Measurements from ENCODE around the gene TRIM39. TPM values are rescaled to one million over a fixed set of nuclear protein-coding genes. Genes with fewer than 3 reads are reported as not detected.
"Not testable (repeated sequence)": the region's sequence is repeated elsewhere in the genome, so short reads cannot be mapped to it uniquely, and the experiment has no call there.

TRIM39 gene
- total RNA-seq, 2 experiments from 2014 or later = 13.7 to 15.6 TPM

DNA sequence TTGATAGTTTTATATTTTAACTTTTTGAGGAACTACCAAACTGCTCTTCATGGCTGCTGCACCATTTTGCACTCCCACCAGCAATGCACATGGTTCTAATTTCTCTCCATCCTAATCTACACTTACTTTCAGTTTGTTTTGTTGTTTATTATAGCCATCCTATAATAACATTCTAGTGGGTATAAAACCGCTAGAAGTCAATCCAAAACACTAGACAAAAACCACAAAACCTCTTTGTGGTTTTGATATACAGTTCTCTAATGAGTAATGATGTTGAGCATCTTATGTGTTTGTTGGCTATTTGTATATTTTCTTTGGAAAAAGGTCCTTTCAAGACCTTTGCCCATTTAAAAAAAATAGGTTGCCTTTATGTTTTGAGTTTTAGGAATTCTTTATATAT, 23.8 kb downstream of the TRIM39 start:
- no peak overlapping the region for H3K4me3 Mint-ChIP-seq
- peaks cover 37% of the 10 kb centered on the region for H3K4me1 Mint-ChIP-seq (ENCODE audit: low read depth)
- DNase-seq = no peak
- no peaks in the 10 kb centered on the region for H3K9me3 Mint-ChIP-seq
- H3K27ac Mint-ChIP-seq = no peak overlapping the region
- intact Hi-C loops (cut with micrococcal nuclease) = no loop called here
- ChIA-PET CTCF (interaction anchor here (1.0 to 1.4 kb wide), 2 partner anchors 10 to 78 kb away, joined by 3 read pairs; no protein-coding TSS in a partner anchor), POLR2A (no interaction called here)
- H3K27me3 Mint-ChIP-seq = peaks cover 13% of the 10 kb centered on the region
- H3K36me3 Mint-ChIP-seq = peaks cover 14% of the 10 kb centered on the region

DNA sequence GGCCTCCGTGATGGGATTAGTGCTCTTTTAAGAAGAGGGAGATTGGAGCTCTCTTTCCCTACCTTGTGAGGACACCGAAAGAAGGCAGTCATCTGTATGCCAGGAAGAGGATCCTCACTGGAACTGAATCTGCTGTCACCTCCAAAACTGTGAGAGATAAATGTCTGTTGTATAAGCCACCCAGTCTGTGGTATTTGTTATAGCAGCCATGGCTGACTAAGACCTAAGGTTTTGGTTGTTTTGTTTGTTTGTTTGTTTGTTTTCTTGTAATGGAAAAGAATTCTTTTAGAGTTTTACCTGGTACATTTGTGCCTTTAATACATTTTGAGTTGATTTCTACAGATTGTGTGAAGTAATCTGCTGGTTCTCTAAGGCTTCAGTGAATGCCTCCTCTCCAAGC, 25.8 kb downstream of the TRIM39 start:
- CTCF ChIA-PET = interaction anchor here (1.1 to 1.9 kb wide), 2 partner anchors 23 to 134 kb away, joined by 3 to 5 read pairs; no protein-coding TSS in a partner anchor
- no peaks in the 10 kb centered on the region for H3K9me3 Mint-ChIP-seq
- H3K27me3 Mint-ChIP-seq = peaks cover 20% of the 10 kb centered on the region
- H3K4me1 Mint-ChIP-seq (ENCODE audit: low read depth) = peaks cover 28% of the 10 kb centered on the region
- intact Hi-C loops (cut with micrococcal nuclease) = no loop called here
- H3K27ac Mint-ChIP-seq = no peak overlapping the region
- POLR2A ChIA-PET = no interaction called here
- DNase-seq = no peak
- no peak overlapping the region for H3K4me3 Mint-ChIP-seq
- H3K36me3 Mint-ChIP-seq = peaks cover 2% of the 10 kb centered on the region

DNA sequence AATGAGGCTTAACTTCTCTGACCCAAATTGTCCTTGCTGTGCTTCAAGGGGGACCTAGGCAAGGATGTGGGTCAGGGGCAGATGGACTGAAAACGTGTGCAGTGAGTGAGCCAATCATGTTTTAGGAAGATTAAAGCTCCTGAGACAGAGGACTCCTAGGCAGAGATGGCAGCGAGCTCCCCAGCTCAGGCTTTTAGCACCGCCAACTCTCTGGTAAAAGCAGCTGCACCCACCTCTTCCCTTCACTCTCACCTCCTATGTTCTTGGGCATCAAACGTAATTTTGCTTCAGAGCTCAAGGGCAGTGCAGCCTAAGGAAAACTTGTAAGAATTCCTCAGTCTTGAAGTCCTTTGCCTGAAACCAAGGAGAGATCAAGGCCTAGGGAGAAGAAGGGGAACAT, 28.6 kb downstream of the TRIM39 start:
- H3K4me1 Mint-ChIP-seq (ENCODE audit: low read depth) = peaks cover 16% of the 10 kb centered on the region
- intact Hi-C loops (cut with micrococcal nuclease) = loop anchor here (5.0 kb wide), 1 partner anchor 97 kb away; no protein-coding TSS in a partner anchor
- H3K27ac Mint-ChIP-seq = no peak overlapping the region
- CTCF ChIA-PET = no interaction called here
- H3K27me3 Mint-ChIP-seq = peaks cover 37% of the 10 kb centered on the region
- no peaks in the 10 kb centered on the region for H3K9me3 Mint-ChIP-seq
- DNase-seq = no peak
- H3K4me3 Mint-ChIP-seq = no peak overlapping the region
- POLR2A ChIA-PET = no interaction called here
- no peaks in the 10 kb centered on the region for H3K36me3 Mint-ChIP-seq

GRCh38 chr6:30356536-30356935, 29.8 kb downstream of the TRIM39 start:
- ChIA-PET CTCF (interaction anchor here (0.7 to 1.4 kb wide), 4 partner anchors 40 to 137 kb away, joined by 3 to 7 read pairs (median 4); no protein-coding TSS in a partner anchor), POLR2A (no interaction called here)
- H3K36me3 Mint-ChIP-seq = no peaks in the 10 kb centered on the region
- H3K27me3 Mint-ChIP-seq = peaks cover 43% of the 10 kb centered on the region
- peaks cover 8% of the 10 kb centered on the region for H3K4me1 Mint-ChIP-seq (ENCODE audit: low read depth)
- no peak overlapping the region for H3K4me3 Mint-ChIP-seq
- no peaks in the 10 kb centered on the region for H3K9me3 Mint-ChIP-seq
- no peak overlapping the region for H3K27ac Mint-ChIP-seq
- intact Hi-C loops (cut with micrococcal nuclease) = loop anchor here (5.0 kb wide), 1 partner anchor 96 kb away; no protein-coding TSS in a partner anchor
- DNase-seq = no peak

- peak; percentile 63 for DNase-seq
- intact Hi-C loops (cut with micrococcal nuclease) = loop anchor here (1.0 to 5.0 kb wide), 2 partner anchors 39 to 94 kb away; no protein-coding TSS in a partner anchor
- peaks cover 46% of the 10 kb centered on the region for H3K27me3 Mint-ChIP-seq
- ChIA-PET POLR2A (no interaction called here), CTCF (interaction anchor here (0.7 to 3.7 kb wide), 16 partner anchors 9 to 662 kb away, joined by 3 to 29 read pairs (median 5); no protein-coding TSS in a partner anchor)
- peaks cover 3% of the 10 kb centered on the region for H3K9me3 Mint-ChIP-seq
- peaks cover 4% of the 10 kb centered on the region for H3K4me1 Mint-ChIP-seq (ENCODE audit: low read depth)
- no peaks in the 10 kb centered on the region for H3K36me3 Mint-ChIP-seq
- H3K27ac Mint-ChIP-seq = no peak overlapping the region
- H3K4me3 Mint-ChIP-seq = peak overlapping the region; percentile 63
Observed at GRCh38 chr6:30357678-30358540, 31.2 kb downstream of the TRIM39 start.

GRCh38 chr6:30359276-30359675, 32.5 kb downstream of the TRIM39 start:
- ChIA-PET POLR2A (no interaction called here), CTCF (interaction anchor here (0.7 to 3.7 kb wide), 12 partner anchors 8 to 121 kb away, joined by 3 to 29 read pairs (median 5); no protein-coding TSS in a partner anchor)
- DNase-seq = no peak
- H3K4me1 Mint-ChIP-seq (ENCODE audit: low read depth) = peaks cover 4% of the 10 kb centered on the region
- peaks cover 3% of the 10 kb centered on the region for H3K9me3 Mint-ChIP-seq
- no peaks in the 10 kb centered on the region for H3K36me3 Mint-ChIP-seq
- no peak overlapping the region for H3K27ac Mint-ChIP-seq
- no peak overlapping the region for H3K4me3 Mint-ChIP-seq
- intact Hi-C loops (cut with micrococcal nuclease) = loop anchor here (5.0 kb wide), 1 partner anchor 93 kb away; no protein-coding TSS in a partner anchor
- H3K27me3 Mint-ChIP-seq = peaks cover 50% of the 10 kb centered on the region

DNA sequence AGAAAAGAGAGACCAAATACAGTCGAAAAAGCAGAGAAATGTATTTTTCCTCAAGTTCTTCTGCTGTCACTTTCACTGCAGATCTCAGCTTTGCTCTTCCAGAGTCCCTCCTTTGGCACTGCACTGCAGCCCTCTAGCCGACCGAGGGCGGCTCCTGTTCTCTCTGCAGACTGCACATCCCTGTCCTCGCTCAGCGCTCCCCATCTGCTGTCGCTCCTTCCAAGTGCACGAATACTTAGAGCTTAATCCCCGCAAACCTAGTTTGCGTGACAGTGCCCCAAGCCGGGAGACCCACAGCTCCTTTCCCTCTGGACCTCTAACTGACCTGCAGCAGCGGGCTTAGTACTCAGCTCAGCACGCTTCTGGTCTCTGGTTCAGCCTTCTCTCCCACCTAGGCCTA, 33.4 kb downstream of the TRIM39 start:
- Mint-ChIP-seq H3K4me1 (ENCODE audit: low read depth) (peaks cover 4% of the 10 kb centered on the region), H3K27me3 (peaks cover 47% of the 10 kb centered on the region), H3K36me3 (no peaks in the 10 kb centered on the region), H3K9me3 (peaks cover 3% of the 10 kb centered on the region), H3K4me3 (no peak overlapping the region), H3K27ac (no peak overlapping the region)
- intact Hi-C loops (cut with micrococcal nuclease) = no loop called here
- POLR2A ChIA-PET = no interaction called here
- no peak for DNase-seq
- CTCF ChIA-PET = interaction anchor here (0.8 to 3.7 kb wide), 3 partner anchors 9 to 54 kb away, joined by 3 to 29 read pairs (median 3); no protein-coding TSS in a partner anchor

DNA sequence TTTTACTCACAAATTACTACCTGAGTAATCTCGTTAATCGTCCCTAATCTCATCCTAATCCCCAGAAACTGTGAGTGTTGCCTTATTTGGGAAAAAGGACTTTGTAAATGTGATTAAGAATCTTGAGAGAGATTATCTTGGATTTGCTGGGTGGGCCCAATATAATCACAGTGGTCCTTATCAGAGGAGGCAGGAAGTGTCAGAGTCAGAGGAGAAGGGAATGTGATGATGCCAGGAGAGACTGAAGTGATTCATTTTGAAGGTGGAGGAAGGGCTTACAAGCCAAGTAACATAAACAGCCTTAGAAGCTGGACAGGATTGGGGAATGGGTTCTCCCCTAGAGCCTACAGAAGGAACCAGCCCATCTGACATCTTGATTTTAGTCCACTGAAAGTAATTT, 34.9 kb downstream of the TRIM39 start:
- intact Hi-C loops (cut with micrococcal nuclease) = no loop called here
- POLR2A ChIA-PET = no interaction called here

GRCh38 chr6:30363459-30363858, 36.7 kb downstream of the TRIM39 start:
- intact Hi-C loops (cut with micrococcal nuclease) = no loop called here
- no peaks in the 10 kb centered on the region for H3K36me3 Mint-ChIP-seq

More for the DNA sequence above, 34.9 kb downstream of the TRIM39 start:
- peaks cover 4% of the 10 kb centered on the region for H3K4me1 Mint-ChIP-seq (ENCODE audit: low read depth)
- no peaks in the 10 kb centered on the region for H3K36me3 Mint-ChIP-seq
- peaks cover 3% of the 10 kb centered on the region for H3K9me3 Mint-ChIP-seq
- H3K4me3 Mint-ChIP-seq = no peak overlapping the region
- peaks cover 55% of the 10 kb centered on the region for H3K27me3 Mint-ChIP-seq
- no peak for DNase-seq
- no peak overlapping the region for H3K27ac Mint-ChIP-seq
- CTCF ChIA-PET = no interaction called here

DNA sequence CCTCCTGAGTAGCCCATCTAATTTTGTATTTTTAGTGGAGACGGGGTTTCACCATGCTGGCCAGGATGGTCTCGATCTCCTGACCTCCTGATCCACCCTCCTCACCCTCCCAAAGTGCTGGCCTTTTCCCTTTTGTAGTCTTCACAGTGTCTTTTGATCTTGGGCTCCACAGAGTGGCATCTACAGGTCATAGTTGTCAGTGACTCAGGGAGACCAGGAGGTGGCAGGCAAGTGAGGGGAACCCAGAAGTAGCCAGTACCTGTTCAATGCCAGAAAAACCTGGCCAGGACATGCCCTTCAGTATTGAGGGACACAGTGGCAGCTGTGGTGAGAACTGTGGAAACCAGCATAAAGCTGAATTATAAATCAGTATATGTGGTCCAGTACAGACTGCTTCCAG, 37.9 kb downstream of the TRIM39 start:
- H3K4me3 Mint-ChIP-seq = no peak overlapping the region
- H3K9me3 Mint-ChIP-seq = peaks cover 5% of the 10 kb centered on the region
- H3K27me3 Mint-ChIP-seq = peaks cover 48% of the 10 kb centered on the region
- CTCF ChIA-PET = no interaction called here
- intact Hi-C loops (cut with micrococcal nuclease) = no loop called here
- H3K4me1 Mint-ChIP-seq (ENCODE audit: low read depth) = no peaks in the 10 kb centered on the region
- POLR2A ChIA-PET = no interaction called here
- H3K36me3 Mint-ChIP-seq = no peaks in the 10 kb centered on the region
- H3K27ac Mint-ChIP-seq = no peak overlapping the region
- DNase-seq = no peak

More at GRCh38 chr6:30363459-30363858, 36.7 kb downstream of the TRIM39 start:
- CTCF ChIA-PET = interaction anchor here (1.3 to 1.6 kb wide), 2 partner anchors 34 to 90 kb away, joined by 3 to 4 read pairs; no protein-coding TSS in a partner anchor
- peaks cover 5% of the 10 kb centered on the region for H3K9me3 Mint-ChIP-seq
- DNase-seq = no peak
- peaks cover 49% of the 10 kb centered on the region for H3K27me3 Mint-ChIP-seq
- H3K4me1 Mint-ChIP-seq (ENCODE audit: low read depth) = no peaks in the 10 kb centered on the region
- H3K27ac Mint-ChIP-seq = no peak overlapping the region
- POLR2A ChIA-PET = no interaction called here
- no peak overlapping the region for H3K4me3 Mint-ChIP-seq

GRCh38 chr6:30369280-30369679, 42.6 kb downstream of the TRIM39 start:
- intact Hi-C loops (cut with micrococcal nuclease) = not testable (repeated sequence)

DNA sequence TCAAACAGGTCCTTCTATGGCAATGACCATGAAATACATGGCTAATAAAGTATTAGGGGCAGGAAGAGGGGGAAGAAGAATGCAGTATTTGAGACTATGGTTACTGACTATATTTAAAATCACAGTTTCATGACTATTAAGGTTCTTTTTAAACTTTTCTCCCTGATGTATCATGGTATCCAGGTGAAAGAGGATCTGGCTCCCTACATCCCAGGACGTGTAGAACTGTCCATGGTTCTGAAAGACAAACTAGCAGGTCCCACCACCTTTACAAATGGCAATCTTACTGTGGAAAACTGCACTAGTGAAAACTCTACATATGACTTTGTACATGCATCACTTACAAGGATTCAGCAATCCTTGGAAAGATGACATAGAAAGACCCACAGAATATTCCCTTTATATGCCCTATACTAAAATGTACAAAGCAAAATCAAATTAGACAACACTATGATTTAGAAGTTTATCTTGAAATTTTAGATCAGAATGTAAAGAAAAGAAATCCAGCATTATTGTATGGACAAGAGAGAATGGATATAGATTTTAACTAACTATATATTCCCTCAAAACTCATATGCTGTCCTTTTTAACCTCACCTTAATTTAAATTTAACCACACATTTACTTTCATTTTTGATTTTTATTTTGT, 51.7 kb downstream of the TRIM39 start:
- intact Hi-C loops (cut with micrococcal nuclease) = no loop called here
- Mint-ChIP-seq H3K4me1 (ENCODE audit: low read depth) (no peaks in the 10 kb centered on the region), H3K27ac (no peak overlapping the region), H3K27me3 (peaks cover 25% of the 10 kb centered on the region), H3K36me3 (no peaks in the 10 kb centered on the region), H3K9me3 (no peaks in the 10 kb centered on the region), H3K4me3 (no peak overlapping the region)
- ChIA-PET CTCF (no interaction called here), POLR2A (no interaction called here)
- no peak for DNase-seq

More at GRCh38 chr6:30369280-30369679, 42.6 kb downstream of the TRIM39 start:
- peaks cover 24% of the 10 kb centered on the region for H3K27me3 Mint-ChIP-seq
- H3K36me3 Mint-ChIP-seq; H3K9me3 Mint-ChIP-seq; H3K4me1 Mint-ChIP-seq (ENCODE audit: low read depth); H3K27ac Mint-ChIP-seq; H3K4me3 Mint-ChIP-seq; POLR2A ChIA-PET; DNase-seq: not testable (repeated sequence)
- CTCF ChIA-PET = interaction anchor here (0.9 to 1.7 kb wide), 2 partner anchors 9 to 28 kb away, joined by 3 to 4 read pairs; no protein-coding TSS in a partner anchor

Measured in activated CD4-positive, alpha-beta memory T cell treated with anti-CD3 and anti-CD28 coated beads for 36 hours (primary cell).